GM12892 (cell line): Measurements from ENCODE around the gene NRL. TPM values are rescaled to one million over a fixed set of nuclear protein-coding genes. Genes with fewer than 3 reads are reported as not detected.

Experiments
- DNase-seq: peaks from one replicate; pipeline ENCODE4 v3.0.0; 2011; ENCODE audit not compliant: insufficient read length
- FAIRE-seq: peaks from 2 replicates; lab custom pipeline; 2011; peaks lifted over from hg19 to GRCh38; lab: Jason Lieb, UNC
- POLR2A ChIP-seq: IDR thresholded peaks from 2 replicates; pipeline ENCODE4 v1.6.1; 2011; ENCODE audit warnings: low read depth, low read length, control low read depth
- POLR2AphosphoS5 ChIP-seq: IDR thresholded peaks from 2 replicates; pipeline ENCODE4 v1.6.1; 2011; ENCODE audit warnings: low read depth, low read length, control low read depth
- TAF1 ChIP-seq: IDR thresholded peaks from 2 replicates; pipeline ENCODE4 v1.6.1; 2011; ENCODE audit warnings: low read depth, mild to moderate bottlenecking, control low read depth, low read length, borderline replicate concordance
- polyA plus RNA-seq: library from polyadenylated mRNA; unstranded; fragments of >200 nt; gene quantifications from one replicate; pipeline ENCODE4 v1.2.1, GENCODE V29; 2012; ENCODE audit warnings: missing spikeins, inconsistent platforms; ENCODE audit not compliant: missing spikeins

NRL gene
- 0.45 TPM for polyA plus RNA-seq

DNA sequence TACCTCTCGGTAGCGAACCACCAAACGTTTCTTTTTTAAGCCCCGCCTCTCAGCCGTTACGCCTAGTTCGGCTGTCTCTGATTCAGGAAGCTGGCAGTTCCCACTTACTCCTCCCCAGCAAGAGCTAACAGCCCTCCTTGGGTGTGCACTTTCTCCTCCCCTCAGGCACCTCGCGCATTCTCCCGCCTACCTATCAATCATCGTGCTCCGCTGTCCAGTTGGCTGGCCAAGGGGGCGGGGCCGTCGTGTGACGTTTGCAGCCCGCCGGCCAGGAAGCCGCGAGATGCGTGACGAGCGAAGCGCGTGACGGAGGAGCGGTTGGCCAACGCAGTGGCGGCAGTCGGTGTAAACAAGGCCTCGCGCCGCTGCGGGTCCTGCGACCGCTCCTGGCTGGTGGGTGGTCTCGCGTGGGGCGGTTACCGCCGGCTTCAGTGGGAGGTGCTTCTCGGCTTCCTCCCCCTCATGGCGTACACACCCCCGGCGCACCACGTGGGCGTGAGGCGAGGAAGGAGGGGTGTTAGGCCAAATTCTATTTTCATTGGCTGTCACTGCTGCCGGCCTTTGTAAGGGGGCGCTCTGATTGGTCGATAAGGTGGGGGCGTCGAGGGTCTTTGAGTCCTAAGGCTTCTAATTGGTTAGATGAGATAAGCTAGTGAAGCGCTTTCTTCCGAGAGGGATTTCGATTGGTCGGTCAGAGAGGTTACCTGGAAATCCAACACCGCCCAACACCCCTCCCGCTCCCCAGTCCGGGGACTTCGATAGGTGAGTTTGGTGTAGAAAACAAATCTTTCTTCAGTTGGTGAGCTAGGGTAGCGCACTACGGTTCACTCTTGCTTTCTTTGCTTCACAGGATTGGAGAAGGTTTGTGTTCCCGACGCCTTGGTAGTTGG, at the start of gene NRL, which contains the start of gene DCAF11:
NRL (minus strand) TSS at position 418 of the 890 bp plus-strand sequence. CDS start 32,101 bp downstream, outside the sequence.
DCAF11 (plus strand) TSS at position 246 of the 890 bp plus-strand sequence. CDS start 818 bp downstream, outside the sequence.
- TF ChIP-seq POLR2A (no peak; the same call in 1 of the 2 replicates), POLR2AphosphoS5 (no peak; the same call in 1 of the 2 replicates), TAF1 (no peak)
- FAIRE-seq: peak; percentile 97
- peak; percentile 95 for DNase-seq

DNA sequence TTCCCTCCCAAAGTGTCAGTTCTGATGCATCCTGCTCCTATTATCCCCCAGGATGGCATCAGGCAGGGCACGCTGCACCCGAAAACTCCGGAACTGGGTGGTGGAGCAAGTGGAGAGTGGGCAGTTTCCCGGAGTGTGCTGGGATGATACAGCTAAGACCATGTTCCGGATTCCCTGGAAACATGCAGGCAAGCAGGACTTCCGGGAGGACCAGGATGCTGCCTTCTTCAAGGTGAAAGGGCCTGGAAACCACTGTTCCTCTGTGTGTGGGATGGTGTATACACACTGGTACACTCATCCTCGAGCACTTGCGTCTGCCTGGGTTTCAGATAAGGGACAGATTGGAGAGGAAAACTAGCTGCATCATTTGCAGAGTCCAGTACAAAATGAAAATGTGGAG, 47.3 kb upstream of the NRL start:
- no peak for TF ChIP-seq TAF1
- TF ChIP-seq POLR2A: no peak
- TF ChIP-seq POLR2AphosphoS5: no peak
- FAIRE-seq: no peak
- DNase-seq: no peak

DNA sequence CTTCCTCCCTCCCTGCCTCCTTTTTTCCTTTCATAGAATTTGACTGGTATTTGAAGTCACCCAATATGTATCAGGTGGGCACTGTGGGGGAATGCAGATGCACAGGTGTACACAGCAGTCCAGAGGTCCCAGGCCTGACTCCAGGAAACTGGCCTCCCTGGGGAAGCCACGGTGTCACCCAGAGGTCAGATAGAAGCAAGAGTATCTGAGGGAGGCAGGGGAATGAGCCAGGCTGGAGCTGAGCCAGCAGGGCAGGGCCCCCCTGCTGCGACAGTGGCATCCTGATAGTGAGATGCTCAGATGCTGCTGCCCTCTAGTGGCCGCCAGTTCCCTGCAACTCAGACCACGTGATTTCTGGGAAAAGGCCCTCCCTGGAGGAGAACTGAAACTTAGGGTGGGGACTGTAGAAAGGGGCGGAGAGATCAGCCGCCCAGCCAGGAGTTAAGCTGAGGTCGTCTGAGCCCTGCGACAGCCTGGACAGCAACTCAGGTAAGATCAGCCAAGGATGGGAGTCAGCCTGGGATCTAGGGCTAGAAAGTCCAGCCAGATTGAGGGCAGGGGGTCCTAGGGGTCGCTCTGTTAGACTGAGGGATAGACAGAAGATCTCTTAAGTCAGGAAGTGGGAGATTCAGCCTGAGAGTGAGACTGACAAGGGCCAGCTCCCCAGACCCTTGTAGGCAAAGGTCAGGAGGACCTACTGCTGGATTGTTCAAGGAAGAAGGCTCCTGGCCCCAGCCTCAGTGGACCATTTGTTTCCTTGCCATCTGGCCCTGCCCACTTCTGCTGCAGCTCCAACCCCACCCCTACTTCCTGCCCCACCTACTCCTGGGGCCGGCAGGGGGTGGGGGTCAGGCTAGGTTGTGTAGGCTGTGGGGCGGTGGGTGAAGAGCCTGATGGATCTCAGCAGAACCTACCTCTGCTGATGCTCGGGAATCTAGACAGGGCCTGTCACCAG, 46.4 kb upstream of the NRL start, which contains the start of gene IRF9:
IRF9 (plus strand) TSS at position 416 of the 955 bp plus-strand sequence. CDS start 880 bp downstream, outside the sequence.
- FAIRE-seq: peak; percentile 97
- TF ChIP-seq POLR2A (peak; percentile 99), TAF1 (peak; percentile 61), POLR2AphosphoS5 (peak; percentile 99)

DNA sequence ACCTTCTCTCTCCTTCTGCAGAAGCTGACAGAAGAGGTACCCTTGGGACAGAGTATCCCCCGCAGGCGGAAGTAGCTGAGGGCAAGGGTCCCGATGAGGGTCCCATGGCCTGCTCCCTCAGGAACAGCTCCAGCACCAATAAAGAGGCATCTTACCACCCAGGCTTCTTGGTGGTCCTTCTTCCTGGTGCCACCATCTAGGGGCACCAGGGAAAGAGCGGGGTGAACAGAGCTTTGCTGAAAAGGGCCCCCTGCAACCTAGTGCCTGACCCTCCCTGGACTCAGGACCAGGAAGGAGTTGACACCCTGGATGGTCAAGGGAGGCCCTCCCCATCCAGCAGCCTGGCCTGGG, 45.7 kb upstream of the NRL start:
- TF ChIP-seq POLR2A: no peak
- no peak for TF ChIP-seq POLR2AphosphoS5
- TF ChIP-seq TAF1: no peak

More for the DNA sequence above, 46.4 kb upstream of the NRL start, which contains the start of gene IRF9:
- peak; percentile 94 for DNase-seq

DNA sequence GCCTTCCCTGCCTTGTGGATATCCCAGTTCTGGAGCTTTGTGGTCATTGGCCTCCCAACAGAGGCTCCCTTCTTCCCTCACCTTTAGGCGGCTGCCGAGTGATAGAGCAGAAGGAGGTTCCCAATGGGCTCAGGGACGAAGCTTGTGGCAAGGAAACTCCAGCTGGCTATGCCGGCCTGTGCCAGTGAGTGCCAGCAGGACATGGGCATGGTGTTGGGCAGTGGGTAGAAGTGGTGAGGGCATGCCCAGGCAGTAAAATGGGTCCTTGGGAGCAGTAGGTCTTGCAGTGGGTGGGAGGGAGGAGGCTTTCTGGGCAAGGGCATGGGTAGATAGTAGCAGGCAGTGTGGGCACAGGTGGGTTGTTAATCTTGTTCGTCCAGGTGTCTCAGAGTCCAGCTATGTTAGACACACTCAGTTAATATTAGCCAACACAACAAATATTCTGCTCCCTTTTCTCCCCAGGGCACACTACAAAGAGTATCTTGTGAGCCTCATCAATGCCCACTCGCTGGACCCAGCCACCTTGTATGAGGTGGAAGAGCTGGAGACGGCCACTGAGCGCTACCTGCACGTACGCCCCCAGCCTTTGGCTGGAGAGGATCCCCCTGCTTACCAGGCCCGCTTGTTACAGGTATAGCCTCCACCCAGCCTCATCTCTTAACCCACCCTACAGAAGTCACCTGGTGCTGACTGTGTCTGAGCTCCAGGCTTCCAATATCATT, 45.2 kb upstream of the NRL start:
- TF ChIP-seq POLR2A (no peak), POLR2AphosphoS5 (no peak), TAF1 (no peak)
- FAIRE-seq (no peak), DNase-seq (no peak)

More for the DNA sequence above, 45.7 kb upstream of the NRL start:
- DNase-seq (no peak), FAIRE-seq (no peak)

DNA sequence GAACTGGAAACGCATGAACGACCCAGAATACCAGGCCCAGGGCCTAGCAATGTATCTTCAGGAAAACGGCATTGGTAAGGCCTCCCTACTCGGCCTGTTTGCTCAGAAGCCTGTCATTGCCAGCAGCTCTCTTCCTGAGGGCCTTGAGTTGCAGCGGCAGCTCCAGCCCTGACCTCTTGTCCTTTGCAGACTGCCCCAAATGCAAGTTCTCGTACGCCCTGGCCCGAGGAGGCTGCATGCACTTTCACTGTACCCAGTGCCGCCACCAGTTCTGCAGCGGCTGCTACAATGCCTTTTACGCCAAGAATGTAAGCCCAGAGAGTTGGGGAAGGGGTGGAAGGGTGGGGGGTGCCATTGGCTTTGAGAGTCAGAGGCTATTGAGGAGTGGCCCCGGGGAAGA, 42.6 kb upstream of the NRL start:
- TF ChIP-seq TAF1 (no peak), POLR2A (no peak; the same call in 1 of the 2 replicates), POLR2AphosphoS5 (no peak)
- FAIRE-seq: no peak

DNA sequence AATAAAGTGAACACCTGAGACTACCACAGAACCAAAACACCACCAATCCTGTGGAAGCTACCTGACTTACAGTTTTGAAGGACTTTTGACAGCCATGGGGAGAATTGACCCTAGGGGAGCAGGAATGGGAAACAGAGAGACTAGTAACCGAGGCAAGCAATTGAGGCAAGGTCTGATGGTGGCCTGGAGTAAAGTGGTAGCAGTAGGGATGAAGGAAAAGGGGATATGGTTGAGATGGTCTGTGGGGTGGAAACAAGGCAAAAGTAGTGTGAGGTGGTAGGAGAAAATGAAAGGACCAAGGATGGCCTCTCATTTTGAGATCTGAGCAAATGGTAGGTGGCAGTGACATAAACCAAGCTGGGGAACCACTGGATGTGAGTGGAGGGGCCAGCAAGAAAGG, 42.1 kb upstream of the NRL start:
- FAIRE-seq: no peak
- TF ChIP-seq POLR2A (no peak), TAF1 (no peak), POLR2AphosphoS5 (no peak)
- DNase-seq: no peak

More for the DNA sequence above, 42.6 kb upstream of the NRL start:
- no peak for DNase-seq

DNA sequence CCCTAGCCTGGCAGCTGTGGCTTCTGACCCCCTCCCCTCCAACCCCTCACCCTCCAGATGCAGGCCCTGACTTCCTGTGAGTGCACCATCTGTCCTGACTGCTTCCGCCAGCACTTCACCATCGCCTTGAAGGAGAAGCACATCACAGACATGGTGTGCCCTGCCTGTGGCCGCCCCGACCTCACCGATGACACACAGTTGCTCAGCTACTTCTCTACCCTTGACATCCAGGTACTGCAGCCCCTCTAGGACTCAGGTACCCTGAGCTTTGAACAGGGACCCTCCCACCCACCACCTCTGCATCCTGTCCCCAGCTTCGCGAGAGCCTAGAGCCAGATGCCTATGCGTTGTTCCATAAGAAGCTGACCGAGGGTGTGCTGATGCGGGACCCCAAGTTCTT, 40.4 kb upstream of the NRL start:
- TF ChIP-seq TAF1 (no peak), POLR2AphosphoS5 (no peak), POLR2A (no peak)
- FAIRE-seq: no peak
- no peak for DNase-seq

DNA sequence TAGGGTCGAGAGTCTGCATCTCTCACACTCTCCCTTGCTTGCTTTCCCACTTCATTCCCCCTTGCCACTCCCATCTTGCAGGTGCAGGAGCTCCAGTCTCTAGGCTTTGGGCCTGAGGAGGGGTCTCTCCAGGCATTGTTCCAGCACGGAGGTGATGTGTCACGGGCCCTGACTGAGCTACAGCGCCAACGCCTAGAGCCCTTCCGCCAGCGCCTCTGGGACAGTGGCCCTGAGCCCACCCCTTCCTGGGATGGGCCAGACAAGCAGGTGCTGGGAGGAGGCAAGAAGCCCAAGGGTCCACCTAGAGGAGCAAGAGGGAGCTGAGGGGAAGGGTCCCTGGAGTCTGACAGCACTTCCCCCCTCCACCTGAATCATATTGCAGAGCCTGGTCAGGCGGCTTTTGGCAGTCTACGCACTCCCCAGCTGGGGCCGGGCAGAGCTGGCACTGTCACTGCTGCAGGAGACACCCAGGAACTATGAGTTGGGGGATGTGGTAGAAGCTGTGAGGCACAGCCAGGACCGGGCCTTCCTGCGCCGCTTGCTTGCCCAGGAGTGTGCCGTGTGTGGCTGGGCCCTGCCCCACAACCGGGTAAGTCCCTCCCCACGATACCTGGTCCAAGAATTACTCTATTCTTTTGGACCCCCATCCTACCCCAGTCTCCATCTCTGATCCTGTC, 36.8 kb upstream of the NRL start:
- FAIRE-seq (no peak), DNase-seq (no peak)
- TF ChIP-seq TAF1 (no peak), POLR2A (no peak), POLR2AphosphoS5 (no peak)

DNA sequence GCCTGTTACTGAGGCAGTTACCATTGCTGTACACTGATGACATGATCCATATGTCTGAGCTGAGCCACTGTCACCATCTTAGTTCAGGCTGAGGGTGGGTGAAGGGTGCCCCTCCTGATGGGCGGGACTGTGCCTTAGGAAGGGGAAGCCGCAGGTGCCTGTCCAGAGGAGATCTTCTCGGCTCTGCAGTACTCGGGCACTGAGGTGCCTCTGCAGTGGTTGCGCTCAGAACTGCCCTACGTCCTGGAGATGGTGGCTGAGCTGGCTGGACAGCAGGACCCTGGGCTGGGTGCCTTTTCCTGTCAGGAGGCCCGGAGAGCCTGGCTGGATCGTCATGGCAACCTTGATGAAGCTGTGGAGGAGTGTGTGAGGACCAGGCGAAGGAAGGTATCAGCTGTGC, 36.2 kb upstream of the NRL start:
- no peak for FAIRE-seq
- DNase-seq: no peak
- no peak for TF ChIP-seq TAF1
- TF ChIP-seq POLR2AphosphoS5: no peak
- no peak for TF ChIP-seq POLR2A
